Ovary (tissue), 3 donors: ENCODE data around the gene HDAC9.

Experiments used
- CTCF ChIP-seq, 3 donors: fragments of 450-650 bp in 2 of 3; fragments of 200-600 bp in 1 of 3; IDR thresholded peaks; one replicate each; pipeline versions ENCODE4 v1.5.1 to v1.8.0; 2016 to 2022; ENCODE audit warnings: antibody characterized with exemption in 3 of 3, mild to moderate bottlenecking in 1 of 3
- EP300 ChIP-seq: sonication (generic); formaldehyde crosslinking; IDR thresholded peaks from one replicate; pipeline ENCODE4 v1.6.1; 2017; ENCODE audit warnings: antibody characterized with exemption
- POLR2A ChIP-seq: fragments of 450-650 bp; IDR thresholded peaks from one replicate; pipeline ENCODE4 v1.6.1; 2017; ENCODE audit warnings: antibody characterized with exemption, mild to moderate bottlenecking, moderate library complexity
- donor health status: DM: no; HTN: no; CAD: no.

DNA sequence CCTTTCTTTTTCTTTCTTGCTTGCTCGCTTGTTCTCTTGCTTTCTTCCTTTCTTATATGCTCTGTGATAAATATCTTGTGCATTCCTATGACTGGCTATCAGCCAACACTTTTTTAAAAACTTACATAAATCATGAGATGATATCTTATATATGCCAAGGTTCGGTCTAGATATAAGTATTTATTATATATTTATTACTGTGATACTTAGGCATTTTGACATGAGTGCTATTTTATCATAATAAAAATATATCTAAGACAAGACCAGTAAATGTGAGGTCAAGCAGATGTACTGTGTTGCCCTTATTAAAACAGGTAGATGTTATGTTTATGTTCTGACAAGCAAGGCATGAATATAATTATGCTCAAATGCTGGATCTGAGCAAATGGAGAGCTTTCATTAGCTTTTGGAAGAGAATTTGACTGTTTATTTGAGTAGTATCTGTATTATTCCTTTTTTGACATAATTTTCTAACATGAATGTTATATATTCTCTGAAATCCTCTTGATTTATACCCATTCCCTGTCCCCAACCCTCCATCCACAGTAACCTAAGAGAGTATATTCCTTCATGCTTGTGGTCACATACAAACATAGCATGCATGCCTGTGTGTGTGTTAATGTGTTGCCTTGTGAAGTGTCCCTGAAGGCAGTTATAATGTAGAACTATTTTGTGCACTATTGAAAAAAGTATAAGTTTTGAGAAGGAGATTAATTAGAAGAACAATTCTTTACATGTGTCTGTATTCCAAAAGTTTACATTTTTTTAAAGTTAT is 158.0 kb downstream of the HDAC9 start:
- TF ChIP-seq CTCF (IDR thresholded peaks at IDR 0.05), result no peak
- TF ChIP-seq POLR2A, result no peak
- no peak for TF ChIP-seq EP300
